ENCODE data around the gene CREG2.

The CREG2 gene, protein sequence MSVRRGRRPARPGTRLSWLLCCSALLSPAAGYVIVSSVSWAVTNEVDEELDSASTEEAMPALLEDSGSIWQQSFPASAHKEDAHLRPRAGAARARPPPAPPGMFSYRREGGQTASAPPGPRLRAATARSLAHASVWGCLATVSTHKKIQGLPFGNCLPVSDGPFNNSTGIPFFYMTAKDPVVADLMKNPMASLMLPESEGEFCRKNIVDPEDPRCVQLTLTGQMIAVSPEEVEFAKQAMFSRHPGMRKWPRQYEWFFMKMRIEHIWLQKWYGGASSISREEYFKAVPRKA

DNA sequence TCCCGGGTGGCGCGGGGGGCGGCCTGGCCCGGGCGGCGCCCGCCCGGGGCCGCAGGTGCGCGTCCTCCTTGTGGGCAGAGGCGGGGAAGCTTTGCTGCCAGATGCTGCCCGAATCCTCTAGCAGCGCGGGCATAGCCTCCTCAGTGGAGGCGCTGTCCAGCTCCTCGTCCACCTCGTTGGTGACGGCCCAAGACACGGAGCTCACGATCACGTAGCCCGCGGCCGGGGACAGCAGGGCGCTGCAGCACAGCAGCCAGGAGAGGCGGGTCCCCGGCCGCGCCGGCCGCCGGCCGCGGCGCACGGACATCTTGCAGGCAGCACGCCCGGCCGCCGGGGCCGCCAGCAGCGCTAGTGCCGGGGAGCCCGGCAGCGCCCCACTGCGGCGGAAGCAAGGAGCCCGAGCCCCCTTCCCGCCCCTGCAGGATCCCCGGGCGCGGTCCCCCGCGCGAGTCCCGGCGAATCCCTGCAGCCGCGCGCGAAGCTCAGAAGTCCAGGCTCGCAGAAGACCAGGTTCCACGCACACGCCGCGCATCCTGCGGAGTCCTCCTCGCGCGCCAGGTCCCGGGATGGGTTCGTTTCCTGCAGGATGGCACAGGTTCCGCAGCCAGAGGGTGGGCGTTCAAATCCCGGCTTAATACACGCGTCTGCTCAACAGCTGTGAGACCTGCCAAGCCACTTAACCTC, at the start of gene CREG2:
Gene CREG2 (minus strand): TSS at position 353 of the 684 bp plus-strand sequence. CDS start 46 bp downstream, at position 307.
- no peak for DNase-seq (ENCODE audit: low read depth in 2 of 2, low spot score in 1 of 2)

DNA sequence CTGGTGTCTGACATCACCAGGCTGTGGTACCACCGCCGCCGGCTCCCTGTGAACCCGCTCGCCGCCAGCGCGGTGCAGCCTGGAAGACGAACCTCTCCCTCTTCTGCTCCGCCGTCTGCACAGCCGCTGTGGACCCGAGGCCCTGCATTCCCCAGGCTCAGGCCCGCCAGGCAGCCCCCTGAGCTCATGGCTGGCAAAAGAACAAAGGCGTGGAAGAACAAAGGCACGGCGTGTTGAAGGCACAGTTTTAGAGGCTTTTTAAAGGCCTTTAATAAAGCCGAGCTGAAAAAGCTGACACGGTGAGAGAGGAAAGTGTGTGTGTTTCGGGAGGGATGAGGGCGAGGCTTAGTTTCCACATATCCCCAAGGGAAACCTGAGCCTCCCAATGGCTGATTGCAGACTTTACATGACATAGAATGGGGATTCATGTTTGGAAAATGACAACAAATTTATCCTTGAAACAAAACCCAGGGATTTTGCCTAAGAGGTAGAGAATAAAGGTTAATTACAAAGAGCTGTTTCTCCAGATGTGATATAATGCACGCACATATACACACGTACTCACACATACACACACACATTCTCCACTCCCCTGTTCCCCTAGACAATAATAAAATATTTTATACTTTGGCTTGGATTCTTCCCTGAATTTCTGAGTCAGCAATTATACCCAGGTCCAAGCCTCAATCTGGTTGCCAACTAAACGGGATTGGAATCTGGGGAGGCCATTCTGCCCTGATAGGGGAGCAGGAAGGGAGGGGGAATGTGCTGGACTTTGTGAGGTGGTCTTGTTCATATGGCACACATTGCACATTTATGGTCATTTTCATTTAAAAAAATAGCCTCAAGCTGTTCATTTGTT, 47.9 kb upstream of the CREG2 start:
- DNase-seq (ENCODE audit: low read depth in 2 of 2, low spot score in 1 of 2), result no peak

DNA sequence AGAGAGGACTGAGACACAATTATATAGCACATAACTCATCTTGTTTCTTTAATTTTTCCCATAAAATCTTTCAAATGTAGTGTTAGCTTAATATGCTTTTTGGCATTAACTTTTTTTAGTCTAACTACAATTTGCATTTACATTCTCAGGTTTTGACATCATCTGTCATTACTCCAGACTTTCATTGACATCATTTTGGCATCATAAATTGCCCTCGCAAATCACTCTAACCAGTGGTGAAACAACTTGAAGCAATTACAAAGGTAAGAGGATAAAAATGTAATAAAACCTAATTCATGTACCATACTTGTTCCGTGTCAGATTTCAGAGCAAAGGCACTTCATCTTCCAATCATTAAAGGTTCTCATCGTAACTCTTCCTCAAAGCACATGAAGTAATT, 46.2 kb upstream of the CREG2 start:
- DNase-seq (ENCODE audit: low read depth in 2 of 2, low spot score in 1 of 2), result no peak

DNA sequence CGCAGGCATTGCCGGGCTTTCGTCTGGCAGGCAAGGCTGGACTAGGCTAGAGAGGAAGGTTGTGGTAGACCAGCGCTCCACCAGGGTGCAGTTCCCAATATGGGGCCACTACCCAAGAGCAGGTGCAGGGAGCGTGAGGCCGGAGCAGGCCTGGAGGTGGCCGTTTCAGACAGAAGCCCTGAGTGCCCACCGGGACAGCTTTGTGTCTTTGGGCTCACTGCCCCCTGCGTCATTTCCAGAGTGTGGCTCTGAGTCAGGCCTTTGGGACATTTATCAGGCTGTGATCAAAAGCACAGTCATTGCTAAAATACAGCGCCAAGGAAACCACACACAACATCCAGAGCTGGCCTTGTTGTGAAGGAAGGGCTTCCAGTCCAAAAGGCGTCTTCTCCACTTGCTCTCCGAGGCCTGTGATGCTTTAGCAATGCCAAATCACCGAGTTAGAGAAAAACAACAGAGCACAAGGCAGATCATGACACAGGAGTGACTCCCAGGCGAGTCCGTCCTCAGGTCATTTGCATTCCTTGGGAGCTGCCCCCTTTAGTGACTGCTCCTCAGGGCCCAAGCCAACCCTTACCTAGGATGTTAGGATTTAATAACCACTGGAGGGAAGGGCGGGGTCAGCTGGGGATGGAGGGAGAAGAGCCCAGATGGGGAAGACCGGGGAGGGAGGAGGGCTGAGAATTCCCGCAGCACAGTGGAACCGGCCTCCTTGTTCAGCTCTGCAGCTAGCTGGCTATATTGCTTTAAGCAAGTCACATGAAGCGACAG, 45.3 kb upstream of the CREG2 start:
- DNase-seq (ENCODE audit: low read depth in 2 of 2, low spot score in 1 of 2), result no peak

DNA sequence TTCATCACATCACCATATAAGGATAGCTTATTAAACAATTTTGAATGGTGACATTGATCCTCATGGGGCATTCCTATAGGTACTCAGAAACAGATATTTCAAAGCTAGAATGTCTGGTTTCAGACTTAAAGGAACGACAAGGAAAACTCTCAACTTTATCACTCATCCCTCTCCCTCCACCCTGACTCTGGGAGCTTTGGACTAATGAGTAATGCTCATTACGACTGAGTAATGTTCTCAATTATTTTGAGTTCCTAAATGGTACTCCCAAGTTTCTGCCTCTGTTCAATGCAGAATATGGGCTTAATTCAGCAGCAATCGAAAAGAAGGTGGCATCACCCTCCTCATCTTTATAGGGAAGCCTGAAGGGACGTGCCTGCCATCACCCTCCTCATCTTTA, 44.2 kb upstream of the CREG2 start:
- DNase-seq (ENCODE audit: low read depth in 2 of 2, low spot score in 1 of 2), result no peak

DNA sequence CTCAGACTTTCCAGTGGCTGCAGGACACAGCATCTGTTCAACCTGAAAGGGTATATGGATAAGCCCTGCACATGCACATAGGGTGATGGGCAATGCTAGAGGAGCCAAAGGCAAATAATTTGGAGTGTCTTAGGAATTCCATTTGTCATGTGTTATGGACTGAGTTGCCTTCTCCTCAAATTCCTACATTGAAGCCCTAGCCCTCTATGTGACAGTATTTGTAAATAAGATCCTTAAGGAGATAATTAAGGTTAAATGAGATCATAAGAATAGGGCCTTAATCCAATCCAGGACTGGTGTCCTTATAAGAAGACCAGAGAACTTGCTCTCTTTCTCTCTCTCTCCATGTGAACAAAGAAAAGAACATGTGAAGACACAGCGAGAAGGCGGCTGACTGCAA, 42.9 kb upstream of the CREG2 start:
- DNase-seq (ENCODE audit: low read depth in 2 of 2, low spot score in 1 of 2), result no peak

DNA sequence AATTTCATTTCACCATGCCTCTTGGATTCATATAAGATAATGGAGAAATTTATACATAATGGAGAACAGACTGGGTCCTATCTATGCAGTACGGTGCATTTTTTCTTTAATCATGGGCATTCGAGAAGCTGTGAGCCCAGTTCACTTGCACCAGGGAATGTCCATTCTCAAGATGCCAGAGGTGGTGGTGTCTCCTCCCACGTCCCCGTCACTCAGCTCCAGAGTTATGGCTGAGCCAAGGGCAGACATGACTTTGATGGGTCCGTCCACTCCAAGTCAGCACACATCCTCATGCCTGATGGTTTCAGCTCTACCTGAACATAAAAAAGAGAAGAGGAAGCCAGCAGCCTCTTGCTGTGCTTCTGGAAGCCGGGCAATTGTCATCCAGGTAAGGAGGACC, 42.1 kb upstream of the CREG2 start:
- DNase-seq (ENCODE audit: low read depth in 2 of 2, low spot score in 1 of 2), result no peak

DNA sequence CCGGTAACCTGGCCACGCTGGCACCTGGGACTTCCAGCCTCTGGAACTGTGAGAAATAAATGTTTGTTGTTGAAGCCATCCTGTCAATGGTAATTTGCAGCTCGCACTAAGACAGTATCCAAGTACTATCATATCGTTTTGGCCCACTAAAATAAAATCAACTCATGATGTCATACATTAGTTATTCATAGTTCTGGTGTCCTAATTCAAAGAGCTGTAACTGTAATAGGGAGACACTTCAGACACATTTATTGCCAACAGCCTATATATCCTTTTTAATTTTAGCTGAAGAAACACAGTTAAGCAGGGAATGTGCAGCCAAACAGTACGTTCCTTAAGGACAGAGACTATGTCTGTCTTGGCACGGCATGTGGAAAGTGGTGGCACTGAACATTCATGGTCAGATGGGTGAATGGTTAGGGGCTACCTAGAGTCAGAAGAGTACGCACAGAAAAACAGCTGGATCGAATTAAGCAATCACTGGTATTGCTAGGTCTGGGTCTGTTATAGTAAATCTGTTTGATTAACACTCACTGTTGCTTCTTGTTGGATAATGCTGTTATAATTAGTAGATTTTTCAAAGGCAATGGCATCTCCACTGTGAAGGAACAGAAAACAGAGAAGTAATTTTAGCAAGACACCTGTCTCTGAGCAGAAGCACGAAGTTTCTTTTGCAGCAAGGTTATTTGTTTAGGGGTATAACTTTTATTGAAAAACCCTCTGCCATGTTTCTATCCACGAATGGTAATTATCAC, 41.3 kb upstream of the CREG2 start:
- DNase-seq (ENCODE audit: low read depth in 2 of 2, low spot score in 1 of 2), result no peak

DNA sequence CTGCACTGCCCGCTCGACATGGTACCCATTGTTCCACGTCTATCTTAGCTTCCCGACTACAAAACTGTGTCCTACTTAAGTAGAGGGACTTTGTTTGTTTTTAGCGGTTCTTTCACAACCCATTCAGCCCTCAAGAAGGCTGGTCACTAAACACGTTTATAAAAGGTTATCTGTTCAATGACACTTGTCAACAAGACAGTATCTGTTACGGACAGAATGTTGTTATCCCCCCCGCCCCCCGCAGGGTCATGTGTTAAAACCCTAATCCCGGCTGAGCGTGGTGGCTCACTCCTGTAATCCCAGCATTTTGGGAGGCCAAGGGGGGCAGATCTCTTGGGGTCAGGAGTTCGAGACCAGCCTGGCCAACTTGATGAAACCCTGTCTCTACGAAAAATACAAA, 40.4 kb upstream of the CREG2 start:
- no peak for DNase-seq (ENCODE audit: low read depth in 2 of 2, low spot score in 1 of 2)

DNA sequence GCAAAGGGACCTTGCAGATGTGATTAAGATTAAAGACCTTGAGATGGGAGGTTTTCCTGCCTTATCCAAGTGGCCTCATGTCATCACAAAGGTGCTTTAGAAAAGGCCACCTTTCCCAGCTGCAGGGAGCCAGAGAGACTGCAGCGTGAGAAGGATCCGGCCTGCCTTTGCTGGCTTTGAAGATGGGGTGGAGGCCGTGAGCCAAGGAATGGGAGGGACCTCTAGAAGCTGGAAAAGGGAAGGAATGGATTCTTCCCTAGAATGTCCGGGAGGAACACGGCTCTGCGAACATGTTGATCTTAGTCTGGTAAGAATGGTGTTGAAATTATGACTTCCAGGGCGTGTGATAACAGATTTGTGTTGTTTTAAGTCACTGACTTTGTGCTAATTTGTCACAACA, 39.9 kb upstream of the CREG2 start:
- no peak for DNase-seq (ENCODE audit: low read depth in 2 of 2, low spot score in 1 of 2)

DNA sequence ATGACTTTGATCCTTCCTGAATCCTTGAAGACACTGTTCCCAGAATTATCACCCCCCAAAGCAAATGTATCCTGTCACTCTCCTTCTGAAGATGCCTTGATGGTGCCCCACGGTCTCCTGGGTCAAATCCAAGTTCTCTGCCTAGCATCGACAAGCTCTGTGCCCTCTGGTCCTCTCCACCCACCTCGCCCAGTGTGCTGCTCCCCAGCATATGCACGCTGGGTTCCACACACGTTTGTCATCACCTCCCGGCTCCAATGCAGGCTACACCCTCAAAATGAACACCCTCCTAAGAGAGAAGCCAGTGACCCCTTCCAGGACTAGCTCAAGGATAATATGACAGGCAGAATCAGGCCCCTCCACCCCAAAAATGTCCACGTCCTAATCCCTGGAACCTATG, 39.5 kb upstream of the CREG2 start:
- no peak for DNase-seq (ENCODE audit: low read depth in 2 of 2, low spot score in 1 of 2)

DNA sequence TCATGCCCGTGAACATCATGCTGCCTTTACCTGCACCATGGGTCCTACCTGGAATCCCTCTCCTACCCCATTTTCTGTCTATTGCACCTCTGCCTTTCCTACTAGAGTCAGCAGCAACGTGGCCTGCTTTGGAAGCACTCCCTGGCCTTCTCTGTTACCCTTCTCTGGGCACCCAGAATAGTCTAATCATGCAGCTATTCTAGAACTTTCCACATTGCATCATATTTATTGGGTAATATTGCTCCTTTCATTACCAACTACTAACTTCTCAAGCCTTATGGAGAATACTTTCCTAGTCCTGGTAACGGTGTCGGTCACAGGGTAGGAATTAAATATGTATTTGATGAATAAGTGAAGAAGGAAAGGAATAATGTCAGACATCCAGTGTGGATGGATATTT, 33.3 kb upstream of the CREG2 start:
- DNase-seq (ENCODE audit: low read depth in 2 of 2, low spot score in 1 of 2), result no peak

DNA sequence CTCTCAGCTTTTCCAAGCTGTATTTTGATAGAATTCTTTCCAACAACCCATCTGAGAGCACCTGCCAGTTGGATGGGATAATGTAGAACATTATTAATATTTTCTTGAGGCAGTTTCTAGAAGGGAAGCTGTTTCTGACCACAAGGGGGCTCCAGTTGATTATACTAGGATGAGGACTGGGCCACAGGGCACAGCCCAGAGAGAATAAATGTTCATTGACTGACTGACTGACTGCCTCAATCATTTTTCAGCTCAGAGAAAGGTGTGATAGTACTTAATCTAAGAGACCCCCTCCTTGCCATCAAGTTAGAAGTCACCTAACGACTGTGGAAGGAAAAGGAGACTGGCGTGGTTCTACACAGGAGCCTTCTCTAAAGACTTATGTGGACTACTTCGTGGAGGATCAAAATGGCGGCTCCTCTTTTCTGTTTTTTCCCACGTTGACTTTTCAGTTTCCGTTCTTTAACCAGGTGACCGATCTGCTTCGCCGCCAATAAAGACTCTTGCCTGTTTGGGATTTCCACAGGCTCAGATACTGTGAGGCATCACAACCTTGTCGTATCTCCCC, 31.9 kb upstream of the CREG2 start:
- DNase-seq (ENCODE audit: low read depth in 2 of 2, low spot score in 1 of 2), result peak; percentile 2 to 35

DNA sequence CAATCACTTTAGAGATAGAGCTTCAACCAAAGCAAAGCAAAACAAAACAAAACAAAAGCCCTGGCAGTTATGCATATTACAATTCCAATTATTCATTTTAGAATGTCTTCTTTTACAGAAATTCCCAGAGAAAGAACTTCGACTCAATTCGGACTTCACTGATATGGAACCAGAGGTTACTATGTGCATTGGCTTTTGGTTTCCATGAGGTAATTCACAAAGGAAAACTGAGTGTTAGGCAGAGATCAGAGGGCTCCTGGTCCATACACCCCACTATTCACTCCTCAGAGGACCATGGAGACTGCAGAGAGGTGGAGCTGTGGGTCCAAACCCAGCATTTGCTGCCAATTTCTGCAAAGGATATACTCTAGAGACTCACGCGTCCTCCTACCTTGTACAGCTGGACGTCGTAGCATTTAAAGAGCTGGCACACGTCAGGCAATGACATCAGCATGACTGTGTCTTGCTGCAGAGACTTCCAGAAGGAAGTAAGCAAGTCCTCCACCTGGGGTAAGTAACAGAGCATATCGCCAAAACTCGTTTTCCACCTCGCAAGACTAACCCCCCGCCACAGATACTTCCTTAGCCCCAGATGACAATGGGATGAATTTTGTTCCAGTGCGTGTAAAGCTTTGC, 31.3 kb upstream of the CREG2 start:
- DNase-seq (ENCODE audit: low read depth in 2 of 2, low spot score in 1 of 2), result no peak

DNA sequence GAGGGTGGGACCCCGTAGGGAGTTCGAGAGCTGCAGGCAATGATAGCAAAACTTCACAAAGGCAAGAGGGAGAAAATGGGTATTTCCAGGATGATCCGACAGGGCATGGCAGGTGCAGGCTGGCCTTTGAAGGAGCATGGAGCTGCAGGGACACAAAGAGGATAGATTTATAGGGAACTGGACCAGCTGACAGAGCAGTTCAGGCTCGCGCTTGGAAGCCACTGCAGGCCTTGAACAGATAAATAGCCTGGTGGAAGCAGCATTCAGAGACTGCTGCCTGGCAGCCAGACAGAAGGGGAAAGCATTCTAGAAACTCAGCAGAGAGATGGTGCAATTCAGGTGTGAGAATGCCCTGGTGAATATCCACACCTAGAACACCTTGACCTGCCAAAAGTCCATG, 29.3 kb upstream of the CREG2 start:
- no peak for DNase-seq (ENCODE audit: low read depth in 2 of 2, low spot score in 1 of 2)

DNA sequence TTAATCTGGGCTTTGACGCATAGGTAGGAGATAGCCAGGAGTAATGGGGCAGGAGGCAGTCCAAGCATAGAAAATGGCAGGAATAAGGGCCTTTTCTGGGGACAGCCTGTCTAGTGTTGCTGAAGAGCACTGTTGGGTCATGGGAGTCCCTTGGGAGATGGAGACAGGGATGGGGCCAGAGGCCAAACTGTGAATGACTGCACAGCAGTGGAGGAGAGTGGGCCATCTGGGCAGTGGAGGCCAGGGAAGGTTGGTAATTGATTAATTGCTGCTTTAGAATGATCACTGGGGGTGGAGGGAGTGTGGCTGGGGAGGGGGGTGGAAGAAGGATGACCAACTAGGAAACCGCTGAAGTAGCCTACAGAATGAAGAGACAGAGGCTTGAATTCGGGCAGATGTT, 28.6 kb upstream of the CREG2 start:
- DNase-seq (ENCODE audit: low read depth in 2 of 2, low spot score in 1 of 2), result no peak

DNA sequence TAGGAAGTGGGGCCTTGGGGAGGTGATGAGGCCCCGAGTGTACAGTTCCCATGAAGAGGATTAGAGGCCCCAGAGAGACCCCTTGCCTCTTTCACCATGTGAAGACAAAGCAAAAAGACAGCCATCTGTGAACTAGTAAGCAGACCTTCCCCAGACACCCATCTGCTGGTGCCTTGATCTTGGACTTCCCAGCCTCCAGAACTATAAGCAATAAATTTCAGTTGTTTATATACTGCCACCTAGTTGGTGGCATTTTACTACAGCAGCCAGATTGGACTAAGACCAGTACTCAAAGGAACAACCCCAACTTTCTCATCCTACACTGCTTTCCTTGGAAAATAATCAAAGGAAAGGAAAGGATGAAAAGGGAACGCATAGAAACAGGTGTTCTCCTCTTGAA, 27.9 kb upstream of the CREG2 start:
- DNase-seq (ENCODE audit: low read depth in 2 of 2, low spot score in 1 of 2), result no peak

DNA sequence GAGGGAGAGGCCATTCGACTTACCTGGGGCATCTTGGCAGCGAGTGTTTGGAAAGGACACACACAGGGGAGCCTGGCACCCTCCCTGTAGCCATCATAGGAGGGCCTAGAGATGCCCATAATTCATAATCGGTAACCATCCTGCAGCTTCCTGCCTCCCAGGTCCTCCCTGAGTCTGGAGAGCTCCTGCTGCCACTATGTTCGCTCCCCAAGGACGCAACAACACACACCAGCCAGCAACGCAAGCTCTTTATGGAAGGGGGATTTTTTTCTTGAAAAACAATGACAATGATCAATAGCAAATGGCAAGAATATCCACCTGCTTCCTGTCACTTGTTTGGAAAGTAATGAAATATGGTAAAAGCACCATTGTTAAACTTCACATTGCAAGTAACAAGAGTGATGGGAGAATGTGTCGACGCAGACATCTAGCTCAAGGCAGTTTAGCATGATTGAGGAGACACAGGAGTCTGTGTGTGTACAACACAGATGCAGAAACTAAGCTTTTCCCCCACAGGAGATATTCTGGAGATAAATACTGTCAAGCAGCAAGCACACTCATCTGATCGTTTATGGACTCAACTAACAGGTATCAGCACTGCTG, 24.9 kb upstream of the CREG2 start:
- no peak for DNase-seq (ENCODE audit: low read depth in 2 of 2, low spot score in 1 of 2)

DNA sequence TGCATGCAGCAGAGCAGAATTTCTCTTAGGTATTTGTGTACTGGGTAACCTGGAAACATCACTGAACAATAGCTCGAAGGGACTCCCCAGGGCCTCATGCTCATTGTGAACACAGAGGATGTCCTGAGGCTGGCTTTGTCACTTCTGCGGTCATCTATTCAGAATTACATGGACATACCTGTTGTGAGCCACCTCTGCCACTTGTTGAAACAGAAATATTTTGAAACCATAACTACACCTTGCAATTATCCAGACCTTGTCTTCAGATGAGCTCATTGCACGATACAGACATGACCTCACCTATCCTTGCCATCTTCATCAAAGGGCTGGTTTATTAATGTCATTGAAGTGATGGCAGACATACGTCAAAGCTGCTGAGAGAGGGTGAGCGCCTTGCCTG, 23.4 kb upstream of the CREG2 start:
- no peak for DNase-seq (ENCODE audit: low read depth in 2 of 2, low spot score in 1 of 2)
